Left lung (tissue), 10 donors: Measurements from ENCODE around the gene CAMSAP1. TPM values are rescaled to one million over a fixed set of nuclear protein-coding genes. Genes with fewer than 3 reads are reported as not detected.

Source experiments
- ATAC-seq: fragments of 200-7000 bp; cut with Tn5 transposase; one replicate; pipeline ENCODE4 v1.9.1; 2020; ENCODE audit warnings: moderate library complexity
- DNase-seq, 4 donors: peaks; one replicate each; pipeline ENCODE4 v3.0.0-alpha.2; 2013 to 2020
- H3K27ac ChIP-seq, 2 donors: fragments of 200-600 bp; sonication (generic) in 1 of 2; one replicate each; pipeline versions ENCODE4 v1.5.0 to v1.8.0; 2020 to 2021
- H3K27me3 ChIP-seq, 2 donors: fragments of 200-600 bp; sonication (generic) in 1 of 2; one replicate each; pipeline versions ENCODE4 v1.5.0 to v1.8.0; 2020 to 2021
- H3K36me3 ChIP-seq, 2 donors: fragments of 200-600 bp; sonication (generic) in 1 of 2; one replicate each; pipeline versions ENCODE4 v1.5.0 to v1.8.0; 2020 to 2021
- H3K4me1 ChIP-seq, 2 donors: fragments of 200-600 bp; one replicate each; pipeline ENCODE4 v1.8.0; 2021
- H3K4me3 ChIP-seq, 2 donors: fragments of 200-600 bp; sonication (generic) in 1 of 2; one replicate each; pipeline versions ENCODE4 v1.5.0 to v1.8.0; 2020 to 2021; ENCODE audit warnings: mild to moderate bottlenecking in 1 of 2
- H3K9me3 ChIP-seq, 2 donors: fragments of 200-600 bp; sonication (generic) in 1 of 2; one replicate each; pipeline versions ENCODE4 v1.5.0 to v1.8.0; 2020 to 2021
- CTCF ChIP-seq, 2 donors: fragments of 200-600 bp; sonication (generic) in 1 of 2; IDR thresholded peaks; one replicate each; pipeline versions ENCODE4 v1.5.0 to v1.8.0; 2021; ENCODE audit warnings: antibody characterized with exemption in 2 of 2
- intact Hi-C, 2 donors: fragments of 100-400 bp; cut with DNase I; formaldehyde crosslinking; loops; one replicate each; pipeline versions ENCODE4 v1.11.2 to v1.14.2; 2022
- polyA plus RNA-seq, 6 donors: library from polyadenylated mRNA; unstranded; fragments of 120-200 nt; gene quantifications; one replicate each; pipeline ENCODE4 v1.2.1, GENCODE V29; 2013; ENCODE audit not compliant: insufficient read length in 6 of 6
- total RNA-seq, 2 donors: library from RNA; stranded (reverse); fragmentation: NEBNext Ultra II Directional; extraction: Animal tissue kit (Norgen Biotek cat#: 25700); gene quantifications; one replicate each; pipeline ENCODE4 v1.2.1, GENCODE V29; 2021
- donor health status: DM: no; HTN: yes; CAD: no.
- donor health status: DM: no; HTN: no; CAD: no.

CAMSAP1 gene
- total and polyA plus RNA-seq, 8 donors, result 20.4 to 27.0 (median 24.0) TPM

GRCh38 chr9:135782946-135783345 lies 124.4 kb downstream of the CAMSAP1 start:
- intact Hi-C loops, result no loop called here
- ATAC-seq (no peak), DNase-seq (no peak)
- no peaks in the 10 kb centered on the region for H3K9me3 ChIP-seq
- no peaks in the 10 kb centered on the region for H3K36me3 ChIP-seq
- H3K4me1 ChIP-seq, result no peaks in the 10 kb centered on the region
- peaks cover 0 to 59% of the 10 kb centered on the region in 2 donors for H3K27me3 ChIP-seq
- H3K4me3 ChIP-seq, result no peak overlapping the region
- no peak overlapping the region for H3K27ac ChIP-seq
- TF ChIP-seq CTCF (IDR thresholded peaks at IDR 0.05), result no peak

GRCh38 chr9:135780626-135781025 lies 126.7 kb downstream of the CAMSAP1 start:
- no peak for ATAC-seq
- Histone ChIP-seq H3K4me1 (no peaks in the 10 kb centered on the region), H3K9me3 (no peaks in the 10 kb centered on the region), H3K27me3 (peaks cover 0 to 36% of the 10 kb centered on the region in 2 donors), H3K4me3 (no peak overlapping the region), H3K36me3 (no peaks in the 10 kb centered on the region), H3K27ac (no peak overlapping the region)
- DNase-seq, result no peak
- intact Hi-C loops, result no loop called here
- TF ChIP-seq CTCF (IDR thresholded peaks at IDR 0.05), result no peak

- intact Hi-C loops, result no loop called here
- Histone ChIP-seq H3K9me3 (no peaks in the 10 kb centered on the region), H3K27me3 (peaks cover 0 to 31% of the 10 kb centered on the region in 2 donors), H3K36me3 (no peaks in the 10 kb centered on the region), H3K4me1 (no peaks in the 10 kb centered on the region), H3K27ac (no peak overlapping the region), H3K4me3 (no peak overlapping the region)
- ATAC-seq (no peak), DNase-seq (no peak)
- TF ChIP-seq CTCF (IDR thresholded peaks at IDR 0.05), result no peak
These were observed 127.3 kb downstream of the CAMSAP1 start for GRCh38 chr9:135780086-135780485.

- Histone ChIP-seq H3K9me3 (no peaks in the 10 kb centered on the region), H3K4me1 (no peaks in the 10 kb centered on the region), H3K27me3 (peaks cover 0 to 26% of the 10 kb centered on the region in 2 donors), H3K4me3 (no peak overlapping the region), H3K27ac (no peak overlapping the region), H3K36me3 (no peaks in the 10 kb centered on the region)
- no peak for ATAC-seq
- TF ChIP-seq CTCF (IDR thresholded peaks at IDR 0.05), result no peak
- intact Hi-C loops, result no loop called here
- no peak for DNase-seq
These were observed 127.8 kb downstream of the CAMSAP1 start for GRCh38 chr9:135779571-135779970.

GRCh38 chr9:135778421-135778820 lies 128.9 kb downstream of the CAMSAP1 start:
- Histone ChIP-seq H3K36me3 (no peaks in the 10 kb centered on the region), H3K27me3 (peaks cover 0 to 24% of the 10 kb centered on the region in 2 donors), H3K9me3 (no peaks in the 10 kb centered on the region), H3K4me1 (no peaks in the 10 kb centered on the region), H3K4me3 (no peak overlapping the region), H3K27ac (no peak overlapping the region)
- TF ChIP-seq CTCF (IDR thresholded peaks at IDR 0.05), result no peak
- intact Hi-C loops, result no loop called here
- no peak for DNase-seq
- no peak for ATAC-seq
